ENCODE results near the gene ADGRL3.

The ADGRL3 gene

DNA sequence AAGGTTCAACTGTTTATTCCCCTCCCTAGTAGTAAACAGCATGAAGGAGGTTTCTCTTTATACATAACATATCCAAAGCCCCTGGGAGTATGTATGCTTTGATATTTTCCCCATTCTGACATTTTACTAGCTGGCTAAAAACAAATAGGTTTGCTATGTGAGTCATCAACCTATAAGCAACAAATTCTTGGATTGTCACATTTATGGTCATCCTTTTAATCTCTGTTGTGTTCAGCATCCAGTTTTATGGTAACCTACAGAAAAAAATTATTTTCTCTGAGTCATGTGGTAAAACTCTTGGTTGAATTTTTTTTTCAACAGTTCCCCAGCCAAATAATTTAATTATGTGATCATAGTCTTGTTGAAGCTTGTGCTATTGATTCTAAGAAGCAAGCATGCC, 734.1 kb downstream of the ADGRL3 start:
- Histone ChIP-seq H3F3A (ENCODE audit: insufficient read depth, low read length) (no peaks in the 10 kb centered on the region), H3K4me1 (ENCODE audit: insufficient read depth, low read length, severe bottlenecking) (no peaks in the 10 kb centered on the region), H3K4me3 (ENCODE audit: low read depth, low read length, poor library complexity, severe bottlenecking) (no peak overlapping the region), H3K4me2 (ENCODE audit: low read length) (no peak overlapping the region), H2AFZ (ENCODE audit: low read length) (no peak overlapping the region), H3K79me2 (ENCODE audit: insufficient read depth, low read length) (no peaks in the 10 kb centered on the region), H3K9ac (ENCODE audit: low read length) (no peak overlapping the region), H3K36me3 (ENCODE audit: insufficient read depth, low read length) (no peaks in the 10 kb centered on the region), H3K27me3 (ENCODE audit: insufficient read depth, low read length) (no peaks in the 10 kb centered on the region), H4K20me1 (ENCODE audit: insufficient read depth, low read length) (no peaks in the 10 kb centered on the region), H3K27ac (ENCODE audit: low read depth, low read length, poor library complexity, severe bottlenecking) (no peak overlapping the region), H3K9me2 (ENCODE audit: low read depth, low read length) (no peaks in the 10 kb centered on the region), H3K9me3 (ENCODE audit: low read length) (no peaks in the 10 kb centered on the region)
- no peak for TF ChIP-seq EZH2 (IDR thresholded peaks at IDR 0.05; ENCODE audit: borderline replicate concordance, low read length)
- TF ChIP-seq, protein P1, sequence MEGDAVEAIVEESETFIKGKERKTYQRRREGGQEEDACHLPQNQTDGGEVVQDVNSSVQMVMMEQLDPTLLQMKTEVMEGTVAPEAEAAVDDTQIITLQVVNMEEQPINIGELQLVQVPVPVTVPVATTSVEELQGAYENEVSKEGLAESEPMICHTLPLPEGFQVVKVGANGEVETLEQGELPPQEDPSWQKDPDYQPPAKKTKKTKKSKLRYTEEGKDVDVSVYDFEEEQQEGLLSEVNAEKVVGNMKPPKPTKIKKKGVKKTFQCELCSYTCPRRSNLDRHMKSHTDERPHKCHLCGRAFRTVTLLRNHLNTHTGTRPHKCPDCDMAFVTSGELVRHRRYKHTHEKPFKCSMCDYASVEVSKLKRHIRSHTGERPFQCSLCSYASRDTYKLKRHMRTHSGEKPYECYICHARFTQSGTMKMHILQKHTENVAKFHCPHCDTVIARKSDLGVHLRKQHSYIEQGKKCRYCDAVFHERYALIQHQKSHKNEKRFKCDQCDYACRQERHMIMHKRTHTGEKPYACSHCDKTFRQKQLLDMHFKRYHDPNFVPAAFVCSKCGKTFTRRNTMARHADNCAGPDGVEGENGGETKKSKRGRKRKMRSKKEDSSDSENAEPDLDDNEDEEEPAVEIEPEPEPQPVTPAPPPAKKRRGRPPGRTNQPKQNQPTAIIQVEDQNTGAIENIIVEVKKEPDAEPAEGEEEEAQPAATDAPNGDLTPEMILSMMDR (IDR thresholded peaks at IDR 0.05; ENCODE audit: low read length) = no peak

DNA sequence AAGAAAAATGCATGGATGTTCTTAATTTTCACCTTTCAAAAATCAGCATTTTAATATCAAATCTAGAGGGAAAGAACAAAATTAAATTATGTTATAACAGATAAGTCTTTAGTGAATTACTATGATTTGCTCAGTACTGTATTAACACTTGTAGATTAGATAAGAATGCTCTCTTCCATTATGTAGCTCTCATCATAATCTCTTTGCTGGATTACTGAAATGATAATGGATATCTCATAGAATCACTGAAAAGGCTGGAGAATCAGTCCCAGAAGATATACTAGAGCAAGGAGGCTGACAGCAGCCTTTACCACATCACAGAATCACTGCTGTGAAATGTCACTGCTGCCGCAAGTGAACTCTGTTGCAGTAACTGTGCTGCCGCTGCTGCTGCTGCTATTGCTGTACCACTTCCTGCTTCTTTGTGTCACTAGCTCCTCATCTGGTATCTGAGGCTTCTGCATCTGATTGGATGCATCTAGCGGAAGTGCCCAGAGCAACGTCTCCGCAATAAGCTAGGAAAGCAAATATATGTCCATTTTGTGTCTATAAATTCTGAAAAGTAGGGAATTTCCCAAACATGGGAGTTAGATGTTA, 738.2 kb downstream of the ADGRL3 start:
- Histone ChIP-seq H4K20me1 (ENCODE audit: insufficient read depth, low read length) (no peaks in the 10 kb centered on the region), H3K79me2 (ENCODE audit: insufficient read depth, low read length) (no peaks in the 10 kb centered on the region), H2AFZ (ENCODE audit: low read length) (no peak overlapping the region), H3K36me3 (ENCODE audit: insufficient read depth, low read length) (no peaks in the 10 kb centered on the region), H3K4me1 (ENCODE audit: insufficient read depth, low read length, severe bottlenecking) (no peaks in the 10 kb centered on the region), H3F3A (ENCODE audit: insufficient read depth, low read length) (no peaks in the 10 kb centered on the region), H3K27ac (ENCODE audit: low read depth, low read length, poor library complexity, severe bottlenecking) (no peak overlapping the region), H3K4me3 (ENCODE audit: low read depth, low read length, poor library complexity, severe bottlenecking) (no peak overlapping the region), H3K27me3 (ENCODE audit: insufficient read depth, low read length) (no peaks in the 10 kb centered on the region), H3K9ac (ENCODE audit: low read length) (no peak overlapping the region), H3K4me2 (ENCODE audit: low read length) (no peak overlapping the region), H3K9me2 (ENCODE audit: low read depth, low read length) (no peaks in the 10 kb centered on the region), H3K9me3 (ENCODE audit: low read length) (no peaks in the 10 kb centered on the region)
- TF ChIP-seq, protein P1 (IDR thresholded peaks at IDR 0.05; ENCODE audit: low read length) = no peak
- no peak for TF ChIP-seq EZH2 (IDR thresholded peaks at IDR 0.05; ENCODE audit: borderline replicate concordance, low read length)

DNA sequence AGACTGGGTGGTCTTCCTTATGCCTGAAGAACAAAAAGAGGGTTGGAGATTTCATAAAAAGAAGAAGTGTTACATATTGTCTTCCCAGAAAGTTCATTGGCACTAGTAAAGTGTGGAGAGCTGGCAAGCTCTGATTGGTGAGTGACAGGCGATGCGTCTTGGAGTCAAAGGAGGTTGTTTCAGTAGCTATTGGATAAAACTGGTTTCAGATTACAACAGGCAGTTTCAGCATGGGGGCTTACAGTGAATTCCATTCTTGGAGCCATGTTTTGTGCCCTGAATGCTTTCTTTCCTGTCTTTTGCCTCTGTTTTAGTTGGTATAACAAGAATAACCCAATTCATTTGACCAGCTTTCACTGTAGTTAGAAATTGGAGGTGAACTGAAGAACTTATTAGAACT, 750.5 kb downstream of the ADGRL3 start:
- H3K4me2 ChIP-seq (ENCODE audit: low read length) = no peak overlapping the region
- no peaks in the 10 kb centered on the region for H3K36me3 ChIP-seq (ENCODE audit: insufficient read depth, low read length)
- H3F3A ChIP-seq (ENCODE audit: insufficient read depth, low read length) = no peaks in the 10 kb centered on the region
- H3K4me3 ChIP-seq (ENCODE audit: low read depth, low read length, poor library complexity, severe bottlenecking) = no peak overlapping the region
- no peaks in the 10 kb centered on the region for H3K27me3 ChIP-seq (ENCODE audit: insufficient read depth, low read length)
- H3K9ac ChIP-seq (ENCODE audit: low read length) = no peak overlapping the region
- no peaks in the 10 kb centered on the region for H3K9me3 ChIP-seq (ENCODE audit: low read length)
- no peak overlapping the region for H3K27ac ChIP-seq (ENCODE audit: low read depth, low read length, poor library complexity, severe bottlenecking)
- TF ChIP-seq, protein P1 (IDR thresholded peaks at IDR 0.05; ENCODE audit: low read length) = no peak
- no peak for TF ChIP-seq EZH2 (IDR thresholded peaks at IDR 0.05; ENCODE audit: borderline replicate concordance, low read length)
- H3K9me2 ChIP-seq (ENCODE audit: low read depth, low read length) = no peaks in the 10 kb centered on the region
- no peaks in the 10 kb centered on the region for H3K79me2 ChIP-seq (ENCODE audit: insufficient read depth, low read length)
- no peaks in the 10 kb centered on the region for H4K20me1 ChIP-seq (ENCODE audit: insufficient read depth, low read length)
- H2AFZ ChIP-seq (ENCODE audit: low read length) = no peak overlapping the region
- H3K4me1 ChIP-seq (ENCODE audit: insufficient read depth, low read length, severe bottlenecking) = no peaks in the 10 kb centered on the region

All from OCI-LY1 (cell line).